Left kidney (tissue), 2 donors: ENCODE results near the gene RFTN2. TPM values are rescaled to one million over a fixed set of nuclear protein-coding genes. Genes with fewer than 3 reads are reported as not detected.
"Not testable (repeated sequence)": the region's sequence is repeated elsewhere in the genome, so short reads cannot be mapped to it uniquely, and the experiment has no call there.

Experiments used
- DNase-seq: peaks from one replicate; pipeline ENCODE4 v3.0.0-alpha.2; 2013
- polyA plus RNA-seq: library from polyadenylated mRNA; unstranded; fragments of 120-200 nt; gene quantifications from one replicate; pipeline ENCODE4 v1.2.1, GENCODE V29; 2013; ENCODE audit not compliant: insufficient read length

The RFTN2 gene
- polyA plus RNA-seq, 1 donor, result 19.0 TPM

GRCh38 chr2:197551260-197551659 is 124.1 kb downstream of the RFTN2 start:
- not testable (repeated sequence) for DNase-seq

GRCh38 chr2:197548582-197548981 is 126.8 kb downstream of the RFTN2 start:
- no peak for DNase-seq

- no peak for DNase-seq
Observed at GRCh38 chr2:197547163-197547900, 128.1 kb downstream of the RFTN2 start.

GRCh38 chr2:197543206-197543605 is 132.2 kb downstream of the RFTN2 start:
- no peak for DNase-seq

GRCh38 chr2:197539734-197540133 is 135.7 kb downstream of the RFTN2 start:
- DNase-seq, result no peak

- no peak for DNase-seq
Observed at GRCh38 chr2:197538412-197538811, 137.0 kb downstream of the RFTN2 start.

Other genes starting within 250 kb of the RFTN2 start
- gene SF3B1, start 240.6 kb downstream of the RFTN2 start, polyA plus RNA-seq, result 607 TPM
- gene COQ10B, start 222.0 kb downstream of the RFTN2 start, polyA plus RNA-seq, result 17.8 TPM
- 695 TPM for gene HSPD1, start 175.7 kb downstream of the RFTN2 start, polyA plus RNA-seq
- 252 TPM for gene HSPE1, start 175.2 kb downstream of the RFTN2 start, polyA plus RNA-seq
- 45.1 TPM for gene MOB4, start 159.5 kb downstream of the RFTN2 start, polyA plus RNA-seq
- gene MARS2, start 29.8 kb upstream of the RFTN2 start, polyA plus RNA-seq, result 8.0 TPM
- gene BOLL, start 109.7 kb upstream of the RFTN2 start, polyA plus RNA-seq, result 0.22 TPM
- gene PLCL1, start 129.0 kb upstream of the RFTN2 start, polyA plus RNA-seq, result 16.8 TPM